Activated CD4-positive, alpha-beta T cell treated with anti-CD3 and anti-CD28 coated beads, Interleukin-2, amount 50 U/mL, for 24 hours (primary cell): ENCODE measurements around the gene TRANK1.

Experiments used
- DNase-seq, 2 donors: peaks; one replicate each; pipeline ENCODE4 v3.0.0-alpha.2; 2020; ENCODE audit warnings: low read depth in 1 of 2, low spot score in 1 of 2

TRANK1 gene

DNA sequence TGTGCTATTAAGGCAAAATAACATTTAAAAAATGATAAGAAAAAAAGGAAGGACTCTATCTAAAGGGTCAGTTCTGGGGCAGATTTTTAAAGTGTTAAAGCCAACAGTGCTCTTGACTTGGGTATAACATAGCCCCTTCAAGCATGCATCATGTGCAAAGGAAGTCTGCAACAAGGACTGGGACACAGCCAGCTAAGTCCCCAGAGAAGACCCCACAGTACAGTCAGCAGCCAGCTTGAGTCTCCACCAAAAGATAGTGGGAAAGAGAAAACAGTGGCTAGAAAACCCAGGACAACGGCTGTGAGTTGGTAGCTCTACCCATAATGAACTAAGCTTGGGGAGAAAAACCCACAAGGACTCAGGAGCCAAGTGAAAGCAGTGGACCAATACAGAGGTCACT is 94.1 kb downstream of the TRANK1 start:
- DNase-seq, result no peak

DNA sequence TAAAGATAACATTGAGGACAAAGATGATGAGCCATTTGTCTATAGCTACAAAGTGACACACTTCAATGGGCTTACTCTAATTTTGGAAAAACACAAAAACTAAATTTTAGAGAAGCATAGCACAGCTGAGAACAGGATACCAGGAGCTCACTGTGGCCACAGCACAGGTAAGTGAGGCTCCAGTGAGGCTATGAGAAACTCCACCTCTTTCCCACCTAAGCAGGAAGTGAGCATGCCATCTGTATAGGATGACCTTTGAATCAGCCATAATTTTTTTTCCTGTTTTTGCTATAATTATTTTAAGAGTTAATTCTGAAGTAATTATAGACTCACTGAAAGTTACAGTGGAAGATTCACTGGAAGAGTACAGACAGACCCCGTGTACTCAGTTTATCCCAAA is 98.4 kb downstream of the TRANK1 start:
- DNase-seq, result no peak

DNA sequence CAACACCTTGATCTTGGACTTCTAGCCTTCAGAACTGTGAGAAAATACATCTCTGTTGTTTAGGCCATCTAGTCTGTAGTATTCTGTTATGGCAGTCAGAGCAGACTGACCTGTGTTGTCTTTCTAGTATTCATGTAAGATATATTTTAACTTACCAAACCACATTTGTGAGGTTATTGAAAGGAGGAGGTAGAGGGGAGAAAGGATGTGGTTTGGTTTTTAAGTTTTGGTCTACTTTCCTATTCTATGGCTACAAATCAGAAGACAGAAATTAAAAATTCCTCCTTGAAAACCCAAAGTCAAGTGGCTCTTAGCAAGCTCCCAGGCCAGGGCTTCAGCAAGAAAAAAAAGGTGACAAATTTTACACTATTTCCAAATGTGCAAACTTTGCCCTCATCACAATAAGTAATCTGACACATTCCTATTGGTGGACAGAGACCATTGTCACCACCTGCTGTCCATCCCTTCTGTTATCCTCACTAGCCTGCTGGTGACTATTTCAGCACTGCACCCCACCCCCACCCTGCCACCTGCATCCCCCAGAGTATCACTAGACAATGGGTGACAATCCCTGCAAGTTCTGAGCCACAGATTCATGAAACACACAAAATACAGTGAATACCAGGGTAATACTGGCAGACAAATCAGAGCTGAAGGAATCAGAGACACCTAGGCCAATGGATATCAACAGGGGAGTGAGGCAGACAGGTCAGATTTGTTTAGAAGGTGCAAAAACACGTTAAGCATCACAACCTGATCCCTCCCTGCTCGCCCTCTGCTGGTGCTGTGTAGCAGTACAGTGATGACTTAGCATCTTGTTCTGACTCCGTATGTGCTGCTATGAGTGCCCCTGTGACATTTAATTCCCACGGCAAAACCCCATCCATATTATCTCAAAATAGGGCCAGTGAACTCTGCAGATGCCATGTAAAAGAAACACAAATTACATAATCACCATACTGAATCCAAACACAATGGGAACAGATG is 101.5 kb downstream of the TRANK1 start:
- peak; percentile 27 to 44 for DNase-seq

DNA sequence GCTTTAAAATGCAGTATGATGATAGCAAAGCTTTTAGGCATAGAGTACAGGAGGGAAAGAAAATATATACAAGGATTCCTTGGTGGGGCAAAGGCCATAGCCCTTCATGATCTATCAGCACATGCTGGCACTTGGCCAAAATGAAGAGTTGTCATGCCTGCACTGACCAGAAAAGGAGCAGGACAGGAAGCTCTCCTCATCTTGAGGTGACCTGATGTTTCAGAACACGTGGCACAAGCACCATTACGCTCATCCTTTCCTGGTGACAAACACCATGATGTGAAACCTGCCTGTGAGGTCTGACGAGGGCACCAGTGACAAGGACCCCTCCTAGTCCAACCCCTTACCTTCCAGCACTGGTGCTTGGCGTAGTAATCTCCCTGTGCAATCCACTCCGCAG is 102.6 kb downstream of the TRANK1 start:
- no peak for DNase-seq

DNA sequence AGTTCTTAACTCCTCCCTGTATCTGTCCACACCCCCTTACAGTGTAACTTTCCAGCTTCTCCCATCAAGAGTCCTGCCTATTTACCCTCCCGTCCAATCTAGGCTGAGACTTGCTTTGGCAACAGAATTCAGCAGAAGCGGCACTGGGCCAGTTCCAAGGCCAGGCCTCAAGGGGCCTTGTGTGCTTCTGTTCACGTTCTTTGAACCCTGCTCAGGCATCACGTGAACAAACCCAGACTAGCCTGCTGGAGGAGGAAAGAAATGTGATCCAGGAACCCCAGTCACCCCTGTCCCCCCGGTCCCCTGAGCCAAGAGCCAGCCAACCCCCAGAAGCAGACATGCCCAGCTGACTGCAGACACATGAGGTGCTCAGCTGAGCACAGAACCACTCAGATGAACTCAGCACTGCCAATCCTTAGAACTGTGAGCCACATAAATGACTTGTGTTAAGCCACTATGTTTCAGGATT is 104.4 kb downstream of the TRANK1 start:
- DNase-seq, result no peak

- no peak for DNase-seq
These were observed 107.8 kb downstream of the TRANK1 start for GRCh38 chr3:36837089-36837488.

DNA sequence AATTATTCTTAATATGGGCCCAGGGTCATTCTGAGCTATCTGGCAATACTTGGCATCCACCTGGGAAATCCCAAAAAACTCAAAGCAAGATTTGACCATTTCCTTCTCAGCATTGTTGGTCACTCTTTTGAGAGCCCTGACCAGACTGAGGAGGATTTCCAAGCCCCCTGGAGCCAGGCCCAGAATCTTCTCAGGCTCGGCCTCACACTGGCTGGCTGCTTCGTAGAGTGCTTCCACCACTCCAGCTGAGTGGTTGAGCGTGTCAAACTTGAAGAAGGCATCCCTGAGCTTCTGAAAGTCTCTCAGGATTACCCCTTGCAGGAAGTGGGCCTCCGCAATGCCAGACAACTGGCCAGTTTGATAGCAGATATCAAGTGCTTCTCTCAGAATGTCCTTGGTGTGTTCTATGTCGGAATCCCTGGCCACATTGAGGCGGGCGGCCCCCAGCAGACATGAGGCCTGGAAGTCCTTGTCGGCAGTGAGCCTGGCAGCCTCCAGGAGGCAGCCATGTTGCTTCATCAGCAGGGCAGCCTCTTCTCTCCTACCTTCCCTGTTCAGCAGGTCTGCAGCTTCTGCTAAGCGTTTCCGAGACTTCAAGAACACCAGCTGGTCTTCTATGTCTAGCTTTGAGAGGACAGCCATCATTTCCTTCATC is 111.6 kb downstream of the TRANK1 start:
- DNase-seq, result no peak

DNA sequence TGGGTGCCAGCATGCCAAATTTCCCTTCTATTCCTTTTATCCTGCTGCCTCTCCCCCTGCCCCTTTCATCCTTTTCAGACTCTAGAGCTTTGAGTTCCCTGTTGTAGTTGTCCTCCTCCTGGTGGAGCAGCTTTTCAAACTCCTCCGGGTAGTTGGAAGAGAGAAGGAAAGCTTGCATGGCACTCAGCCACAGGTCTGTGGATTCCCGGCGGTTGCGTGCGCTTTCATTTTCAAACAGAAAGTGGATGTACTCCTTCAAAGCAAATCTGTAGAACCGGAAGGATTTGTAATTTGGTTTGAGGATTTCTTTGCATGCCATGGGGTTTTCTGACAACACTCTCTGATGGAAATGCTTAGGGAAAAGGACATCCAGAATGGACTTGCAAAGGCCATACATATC is 112.4 kb downstream of the TRANK1 start:
- DNase-seq, result no peak

GRCh38 chr3:36827133-36827532 is 117.7 kb downstream of the TRANK1 start:
- no peak for DNase-seq

GRCh38 chr3:36826240-36826639 is 118.6 kb downstream of the TRANK1 start:
- DNase-seq, result no peak

DNA sequence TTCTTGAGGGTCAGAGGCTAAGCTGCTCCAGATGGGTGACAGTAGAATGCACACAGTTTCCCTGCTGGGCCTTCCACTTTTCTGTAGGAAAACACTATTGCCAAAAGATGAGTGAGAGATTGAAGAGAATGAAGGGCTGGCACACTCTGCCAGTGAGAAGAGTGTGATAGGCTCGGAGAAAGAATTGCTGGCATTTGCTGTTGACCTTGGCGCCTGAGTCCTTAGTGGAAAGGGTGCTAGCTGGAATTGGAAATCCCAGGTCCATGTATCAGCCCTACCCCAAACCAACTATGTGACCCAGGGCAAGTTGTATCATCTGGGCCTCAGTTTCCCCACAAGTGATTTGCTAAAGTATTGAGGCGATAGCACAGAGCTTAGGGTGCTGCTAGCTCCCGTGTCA is 120.4 kb downstream of the TRANK1 start:
- no peak for DNase-seq

- no peak for DNase-seq
These were observed 121.0 kb downstream of the TRANK1 start for GRCh38 chr3:36823806-36824205.

DNA sequence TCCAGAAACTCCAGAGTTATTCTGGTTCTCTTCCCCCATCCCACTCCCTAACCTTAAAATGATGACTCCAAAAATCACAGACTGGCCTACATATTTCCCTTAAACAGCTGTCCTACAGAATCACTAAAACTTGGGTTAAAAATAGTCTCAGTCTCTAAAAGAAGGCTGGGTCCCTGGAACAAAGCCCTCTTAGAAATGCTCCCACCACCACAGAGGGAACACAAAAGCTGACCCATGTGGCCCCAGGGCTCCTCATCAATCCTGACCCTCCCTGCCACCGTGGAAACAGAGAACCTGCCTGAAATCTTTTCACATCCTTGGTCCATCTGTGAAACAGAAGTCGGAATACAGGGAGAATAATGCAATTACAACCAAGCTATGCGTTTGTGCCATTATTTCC is 124.8 kb downstream of the TRANK1 start:
- DNase-seq, result no peak

DNA sequence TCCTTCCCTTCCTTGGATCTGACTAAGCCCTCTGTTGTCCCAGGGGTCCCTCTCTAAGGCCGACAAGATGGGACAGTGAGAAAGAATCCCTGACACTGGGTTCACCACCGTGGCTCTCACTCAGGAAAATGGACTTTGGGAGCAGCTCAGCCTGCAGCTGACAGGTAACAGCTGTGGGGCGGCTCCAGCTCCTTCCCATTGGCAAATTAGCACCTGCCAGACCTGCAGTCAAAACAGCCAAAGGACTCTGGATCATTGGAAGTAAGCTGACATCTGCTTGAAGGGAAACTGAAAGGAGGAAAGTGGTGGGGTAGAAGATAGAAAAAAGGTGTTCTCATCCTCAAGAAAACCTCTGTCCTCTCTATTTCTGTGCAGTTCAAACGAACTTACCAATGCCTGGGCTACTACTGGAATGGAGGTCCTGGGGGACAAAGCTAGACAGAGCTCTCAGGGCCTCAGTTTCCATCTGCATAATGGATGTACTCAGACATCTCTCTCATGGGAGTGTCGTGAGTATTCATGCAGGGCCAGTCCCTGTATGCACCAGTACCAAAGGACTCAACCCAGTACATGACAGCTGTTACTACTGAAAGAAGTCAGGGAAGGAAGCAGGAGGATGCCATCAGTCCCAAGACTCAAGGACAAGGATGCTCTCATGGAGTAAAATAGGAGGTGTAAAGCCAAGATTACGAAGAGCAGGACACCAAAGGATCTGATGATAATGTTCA is 126.9 kb downstream of the TRANK1 start:
- DNase-seq, result no peak

DNA sequence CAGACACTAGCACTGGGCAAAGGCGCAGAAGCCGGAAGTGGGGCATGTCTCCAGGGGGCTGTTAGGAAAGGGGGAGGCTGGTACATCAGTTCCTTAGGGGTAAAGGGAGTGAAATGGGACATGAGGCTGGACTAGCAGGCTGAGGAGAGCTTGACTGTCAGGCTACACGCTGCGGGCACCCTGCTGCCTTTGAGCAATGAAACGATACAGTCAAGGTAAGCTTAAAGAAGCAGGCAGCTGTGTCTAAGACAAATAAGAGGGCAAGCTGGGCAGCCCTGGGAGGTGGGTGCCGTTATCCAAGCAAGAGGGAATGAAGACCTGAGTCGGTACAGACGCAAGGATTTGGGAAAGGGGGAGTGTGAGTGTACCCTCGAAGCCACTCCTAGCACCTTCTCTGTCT is 129.5 kb downstream of the TRANK1 start:
- DNase-seq, result no peak

GRCh38 chr3:36814776-36815175 is 130.1 kb downstream of the TRANK1 start:
- no peak for DNase-seq

GRCh38 chr3:36814066-36814717 is 130.7 kb downstream of the TRANK1 start:
- DNase-seq, result no peak

- no peak for DNase-seq
These were observed 131.5 kb downstream of the TRANK1 start for GRCh38 chr3:36813305-36813704.

DNA sequence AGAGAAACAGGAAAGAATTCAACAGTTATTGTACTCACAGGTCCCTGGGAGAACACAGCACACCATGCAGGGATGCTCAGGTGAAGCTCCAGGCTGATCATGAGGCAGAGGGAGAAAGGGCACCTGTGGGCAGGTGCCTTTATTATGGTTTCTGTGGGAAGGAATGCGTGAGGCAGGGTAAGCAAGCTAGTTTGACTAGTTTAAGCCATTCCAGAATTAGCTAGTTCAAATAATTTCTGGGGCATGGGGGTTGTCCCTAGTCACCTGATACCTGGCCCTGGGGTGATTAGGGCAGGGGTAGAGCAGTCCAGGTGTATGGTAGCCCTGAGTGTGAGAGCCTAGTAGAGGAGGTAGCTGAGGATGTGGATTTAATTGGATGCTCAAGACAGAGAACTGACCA is 132.6 kb downstream of the TRANK1 start:
- no peak for DNase-seq

- no peak for DNase-seq
These were observed 133.1 kb downstream of the TRANK1 start for GRCh38 chr3:36811768-36812167.
